Mesenchymal stem cell (in vitro differentiated cells and primary cell): Measurements from ENCODE around the gene MARF1.
A peak's percentile ranks its signal among the peaks of the same experiment; 100 is the strongest.

Experiments
- DNase-seq: peaks from one replicate; pipeline ENCODE4 v3.0.0-alpha.2; 2013
- H2AFZ ChIP-seq: one replicate; pipeline ENCODE4 v1.6.1; 2013; ENCODE audit warnings: low read depth, mild to moderate bottlenecking, control low read depth, inconsistent platforms, low read length, moderate library complexity
- H2AK5ac ChIP-seq: 2 replicates; pipeline ENCODE4 v1.6.1; 2013; ENCODE audit warnings: low read length, moderate library complexity, mild to moderate bottlenecking, inconsistent platforms; ENCODE audit not compliant: severe bottlenecking
- H2BK120ac ChIP-seq: one replicate; pipeline ENCODE4 v1.6.1; 2013; ENCODE audit warnings: low read depth, mild to moderate bottlenecking, inconsistent platforms, low read length, moderate library complexity
- H2BK12ac ChIP-seq, 2 experiments: one replicate each; pipeline ENCODE4 v1.6.1; 2013; ENCODE audit warnings: inconsistent platforms in 2 of 2, low read length in 2 of 2, mild to moderate bottlenecking in 2 of 2, moderate library complexity in 2 of 2, control low read depth in 1 of 2
- H2BK15ac ChIP-seq: one replicate; pipeline ENCODE4 v1.6.1; 2013; ENCODE audit warnings: mild to moderate bottlenecking, low read depth, inconsistent platforms; ENCODE audit not compliant: poor library complexity, severe bottlenecking
- H2BK5ac ChIP-seq: 2 replicates; pipeline ENCODE4 v1.6.1; 2013; ENCODE audit warnings: low read depth, mild to moderate bottlenecking, low read length, control low read depth, inconsistent platforms; ENCODE audit not compliant: poor library complexity, severe bottlenecking
- H3K14ac ChIP-seq, 2 experiments: one replicate each; pipeline ENCODE4 v1.6.1; 2013; ENCODE audit warnings: inconsistent platforms in 2 of 2, low read length in 2 of 2, control low read depth in 1 of 2, mild to moderate bottlenecking in 1 of 2, moderate library complexity in 1 of 2
- H3K18ac ChIP-seq, 2 experiments: one replicate each; pipeline ENCODE4 v1.6.1; 2013; ENCODE audit warnings: inconsistent platforms in 2 of 2, low read length in 2 of 2, control low read depth in 1 of 2, low read depth in 1 of 2, mild to moderate bottlenecking in 1 of 2
- H3K23ac ChIP-seq, 2 experiments: one replicate each; pipeline ENCODE4 v1.6.1; 2013; ENCODE audit warnings: inconsistent platforms in 2 of 2, low read length in 2 of 2, mild to moderate bottlenecking in 2 of 2, moderate library complexity in 2 of 2, control low read depth in 1 of 2
- H3K27ac ChIP-seq: 2 replicates; pipeline ENCODE4 v1.5.1; 2013; ENCODE audit warnings: mild to moderate bottlenecking, moderate library complexity, low read length, control low read depth, inconsistent platforms; ENCODE audit not compliant: poor library complexity, severe bottlenecking
- H3K27me3 ChIP-seq, 2 experiments: 2 replicates each; pipeline versions ENCODE4 v1.6.1 to v1.7.0; 2013; ENCODE audit warnings: low read length in 2 of 2, mild to moderate bottlenecking in 2 of 2, moderate library complexity in 2 of 2, control low read depth in 1 of 2, inconsistent platforms in 1 of 2; ENCODE audit not compliant: control insufficient read depth in 1 of 2, insufficient read depth in 1 of 2
- H3K36me3 ChIP-seq, 2 experiments: 2 replicates each; pipeline versions ENCODE4 v1.6.1 to v1.7.0; 2013; ENCODE audit warnings: low read length in 2 of 2, control low read depth in 1 of 2, inconsistent platforms in 1 of 2, low read depth in 1 of 2, mild to moderate bottlenecking in 1 of 2; ENCODE audit not compliant: insufficient read depth in 2 of 2, control insufficient read depth in 1 of 2
- H3K4ac ChIP-seq, 2 experiments: one replicate each; pipeline ENCODE4 v1.6.1; 2013; ENCODE audit warnings: inconsistent platforms in 2 of 2, low read length in 2 of 2, mild to moderate bottlenecking in 2 of 2, moderate library complexity in 2 of 2, control low read depth in 1 of 2, low read depth in 1 of 2
- H3K4me1 ChIP-seq: 2 replicates; pipeline ENCODE4 v1.6.1; 2013; ENCODE audit warnings: low read depth, low read length, control low read depth; ENCODE audit not compliant: control insufficient read depth, insufficient read depth
- H3K4me2 ChIP-seq: 2 replicates; pipeline ENCODE4 v1.6.1; 2013; ENCODE audit warnings: low read length, mild to moderate bottlenecking, inconsistent platforms; ENCODE audit not compliant: poor library complexity, severe bottlenecking
- H3K4me3 ChIP-seq, 2 experiments: 2 replicates each; pipeline versions ENCODE4 v1.5.1 to v1.7.0; 2013; ENCODE audit warnings: low read length in 2 of 2, mild to moderate bottlenecking in 2 of 2, control low read depth in 1 of 2, low read depth in 1 of 2; ENCODE audit not compliant: insufficient read depth in 1 of 2
- H3K79me1 ChIP-seq: replicated peaks from 2 replicates; pipeline ENCODE4 v1.6.1; 2013; ENCODE audit warnings: mild to moderate bottlenecking, control low read depth, low read length, inconsistent platforms; ENCODE audit not compliant: poor library complexity, severe bottlenecking
- H3K9ac ChIP-seq: 2 replicates; pipeline ENCODE4 v1.7.0; 2013; ENCODE audit warnings: mild to moderate bottlenecking, low read length, moderate library complexity
- H3K9me3 ChIP-seq: 2 replicates; pipeline ENCODE4 v1.7.0; 2013; ENCODE audit warnings: mild to moderate bottlenecking, low read length; ENCODE audit not compliant: control insufficient read depth
- H4K8ac ChIP-seq: one replicate; pipeline ENCODE4 v1.6.1; 2013; ENCODE audit warnings: inconsistent platforms, mild to moderate bottlenecking, low read length, moderate library complexity
- H4K91ac ChIP-seq: one replicate; pipeline ENCODE4 v1.6.1; 2013; ENCODE audit warnings: mild to moderate bottlenecking, low read length, inconsistent platforms
- WGBS: methylation state at CpG from one replicate; pipeline ENCODE4 v1.1.7; 2013; ENCODE audit warnings: mixed read lengths; 5-methylcytosine and 5-hydroxymethylcytosine counted together

Gene MARF1

DNA sequence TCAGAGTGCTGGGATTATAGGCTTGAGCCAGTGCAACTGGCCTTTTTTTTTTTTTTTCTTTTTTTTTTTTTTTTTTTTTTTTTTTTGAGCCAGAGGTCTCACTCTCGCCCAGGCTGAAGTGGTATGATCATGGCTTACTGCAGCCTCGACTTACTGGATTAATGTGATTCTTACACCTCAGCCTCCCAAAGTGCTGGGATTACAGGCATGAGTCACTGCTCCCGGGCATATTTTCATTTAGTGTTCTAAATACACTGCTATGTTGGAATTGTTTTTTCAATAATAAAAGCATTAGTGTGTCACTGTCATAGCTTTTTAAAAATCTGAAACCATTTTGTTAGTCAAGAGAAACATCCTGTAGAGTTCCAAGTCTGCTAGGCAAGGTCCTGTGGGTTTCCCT is 47.3 kb upstream of the MARF1 start:
- Histone ChIP-seq H3K4me3 (no peak overlapping the region), H3K4me2 (no peak overlapping the region), H3K36me3 (peaks cover 71 to 81% of the 10 kb centered on the region in 2 experiments), H2BK5ac (no peak overlapping the region), H3K79me1 (peaks cover 21% of the 10 kb centered on the region), H2BK12ac (no peak overlapping the region), H3K23ac (no peak overlapping the region), H3K27me3 (no peaks in the 10 kb centered on the region), H4K8ac (no peak overlapping the region), H2AK5ac (no peak overlapping the region), H3K4me1 (no peaks in the 10 kb centered on the region), H3K4ac (no peak overlapping the region), H3K14ac (no peak overlapping the region), H3K9ac (no peak overlapping the region), H2BK15ac (no peak overlapping the region), H2BK120ac (no peak overlapping the region), H2AFZ (no peak overlapping the region), H4K91ac (no peak overlapping the region), H3K27ac (no peak overlapping the region), H3K18ac (no peak overlapping the region), H3K9me3 (no peaks in the 10 kb centered on the region)
- 60% methylated on average over 1 of the region's 3 CpGs for WGBS
- DNase-seq = no peak

GRCh38 chr16:15689290-15689689 is 46.3 kb upstream of the MARF1 start:
- Histone ChIP-seq H3K27me3 (no peaks in the 10 kb centered on the region), H2BK15ac (no peak overlapping the region), H4K8ac (no peak overlapping the region), H3K9ac (no peak overlapping the region), H3K14ac (no peak overlapping the region), H3K4me3 (no peak overlapping the region), H3K18ac (no peak overlapping the region), H4K91ac (no peak overlapping the region), H2BK12ac (no peak overlapping the region), H2AK5ac (no peak overlapping the region), H3K4me1 (no peaks in the 10 kb centered on the region), H3K23ac (no peak overlapping the region), H2AFZ (no peak overlapping the region), H3K4me2 (no peak overlapping the region), H3K27ac (no peak overlapping the region), H3K4ac (no peak overlapping the region), H3K9me3 (no peaks in the 10 kb centered on the region), H2BK5ac (no peak overlapping the region), H3K36me3 (peaks cover 67 to 78% of the 10 kb centered on the region in 2 experiments), H3K79me1 (peaks cover 21% of the 10 kb centered on the region), H2BK120ac (no peak overlapping the region)
- WGBS = 100% methylated on average over 3 of the region's 3 CpGs
- no peak for DNase-seq

GRCh38 chr16:15686287-15686686 is 43.3 kb upstream of the MARF1 start:
- Histone ChIP-seq H3K4ac (no peak overlapping the region), H3K9ac (no peak overlapping the region), H3K4me3 (no peak overlapping the region), H3K79me1 (peaks cover 20% of the 10 kb centered on the region), H2BK15ac (no peak overlapping the region), H3K4me1 (peaks cover 4% of the 10 kb centered on the region), H3K18ac (no peak overlapping the region), H2BK120ac (no peak overlapping the region), H2BK5ac (no peak overlapping the region), H2AK5ac (no peak overlapping the region), H3K4me2 (no peak overlapping the region), H2BK12ac (no peak overlapping the region), H4K8ac (no peak overlapping the region), H3K14ac (no peak overlapping the region), H3K23ac (no peak overlapping the region), H3K36me3 (peaks cover 44 to 52% of the 10 kb centered on the region in 2 experiments), H4K91ac (no peak overlapping the region), H2AFZ (no peak overlapping the region), H3K27ac (no peak overlapping the region), H3K27me3 (no peaks in the 10 kb centered on the region), H3K9me3 (no peaks in the 10 kb centered on the region)
- no peak for DNase-seq
- 100% methylated on average over 2 of the region's 2 CpGs for WGBS

GRCh38 chr16:15682105-15682570 is 39.2 kb upstream of the MARF1 start:
- Histone ChIP-seq H2AK5ac (no peak overlapping the region), H3K9me3 (no peaks in the 10 kb centered on the region), H4K91ac (no peak overlapping the region), H3K4me2 (no peak overlapping the region), H4K8ac (no peak overlapping the region), H3K4me1 (peaks cover 6% of the 10 kb centered on the region), H3K4ac (no peak overlapping the region), H3K18ac (no peak overlapping the region), H3K36me3 (peaks cover 37 to 53% of the 10 kb centered on the region in 2 experiments), H3K79me1 (peaks cover 28% of the 10 kb centered on the region), H3K4me3 (no peak overlapping the region), H3K9ac (peak overlapping the region; percentile 76), H2BK120ac (no peak overlapping the region), H3K23ac (no peak overlapping the region), H2BK5ac (no peak overlapping the region), H2BK15ac (no peak overlapping the region), H3K14ac (no peak overlapping the region), H3K27me3 (no peaks in the 10 kb centered on the region), H3K27ac (peak overlapping the region; percentile 23), H2BK12ac (no peak overlapping the region), H2AFZ (no peak overlapping the region)
- DNase-seq = peak; percentile 94
- WGBS = 10% methylated on average over 2 of the region's 7 CpGs
